SK-N-SH (cell line): Measurements from ENCODE around the gene BRSK1. TPM values are rescaled to one million over a fixed set of nuclear protein-coding genes. Genes with fewer than 3 reads are reported as not detected.

Experiments
- CHD2 ChIP-seq: fragments of 150-350 bp; IDR thresholded peaks from 2 replicates; pipeline ENCODE4 v1.6.1; 2018; ENCODE audit warnings: low read length; ENCODE audit not compliant: partially characterized antibody
- EP300 ChIP-seq, 2 experiments: IDR thresholded peaks; 2 replicates each; pipeline versions ENCODE4 v1.4.0 to v1.6.1; 2012; ENCODE audit warnings: borderline replicate concordance in 1 of 2, low read depth in 1 of 2, low read length in 1 of 2
- EZH2phosphoT487 ChIP-seq: fragments of 200-600 bp; sonication (generic); IDR thresholded peaks from 2 replicates; pipeline ENCODE4 v1.6.1; 2017; ENCODE audit warnings: low read depth, mixed run types, mild to moderate bottlenecking, antibody characterized with exemption, moderate library complexity, borderline replicate concordance
- FOXJ3 ChIP-seq: sonication (generic); formaldehyde crosslinking; IDR thresholded peaks from 2 replicates; pipeline ENCODE4 v1.5.1; 2020; ENCODE audit warnings: mild to moderate bottlenecking, missing genetic modification reagents
- FOXM1 ChIP-seq: IDR thresholded peaks from 2 replicates; pipeline ENCODE4 v1.4.0; 2012; ENCODE audit warnings: low read depth, mild to moderate bottlenecking
- GABPA ChIP-seq: IDR thresholded peaks from 2 replicates; pipeline ENCODE4 v1.4.0; 2012; ENCODE audit warnings: low read depth, mild to moderate bottlenecking
- GATA2 ChIP-seq: sonication (generic); formaldehyde crosslinking; IDR thresholded peaks from 2 replicates; pipeline ENCODE4 v1.5.0; 2020; ENCODE audit warnings: mild to moderate bottlenecking, missing genetic modification reagents
- IRF3 ChIP-seq: fragments of 150-350 bp; IDR thresholded peaks from 2 replicates; pipeline ENCODE4 v1.6.1; 2016; ENCODE audit warnings: mild to moderate bottlenecking, low read depth, low read length
- JUND ChIP-seq: IDR thresholded peaks from 2 replicates; pipeline ENCODE4 v1.4.0; 2012
- MEF2A ChIP-seq: IDR thresholded peaks from 2 replicates; pipeline ENCODE4 v1.4.0; 2012; ENCODE audit warnings: low read depth, borderline replicate concordance
- NFIC ChIP-seq: IDR thresholded peaks from 2 replicates; pipeline ENCODE4 v1.4.0; 2012; ENCODE audit warnings: borderline replicate concordance
- NRF1 ChIP-seq: IDR thresholded peaks from 2 replicates; pipeline ENCODE4 v1.6.1; 2012; ENCODE audit warnings: low read depth, mild to moderate bottlenecking, low read length
- PBX3 ChIP-seq: IDR thresholded peaks from 2 replicates; pipeline ENCODE4; 2012
- RAD21 ChIP-seq: IDR thresholded peaks from 2 replicates; pipeline ENCODE4 v1.6.1; 2012; ENCODE audit warnings: mild to moderate bottlenecking, low read length
- RCOR1 ChIP-seq: fragments of 150-350 bp; IDR thresholded peaks from 2 replicates; pipeline ENCODE4 v1.6.1; 2017; ENCODE audit warnings: antibody characterized with exemption, low read length
- REST ChIP-seq: IDR thresholded peaks from 2 replicates; pipeline ENCODE4 v1.6.1; 2012; ENCODE audit warnings: mild to moderate bottlenecking, low read depth, low read length, moderate library complexity
- RXRA ChIP-seq: IDR thresholded peaks from 2 replicates; pipeline ENCODE4 v1.4.0; 2012; ENCODE audit warnings: low read depth, mild to moderate bottlenecking, borderline replicate concordance
- SIN3A ChIP-seq: IDR thresholded peaks from 2 replicates; pipeline ENCODE4 v1.6.1; 2012; ENCODE audit warnings: low read depth, mild to moderate bottlenecking, low read length, moderate library complexity, borderline replicate concordance
- SMC3 ChIP-seq: IDR thresholded peaks from 2 replicates; pipeline ENCODE4 v1.6.1; 2012; ENCODE audit warnings: low read depth, low read length, improper control_type of control experiment
- TCF12 ChIP-seq: IDR thresholded peaks from 2 replicates; pipeline ENCODE4 v1.4.0; 2012
- TEAD4 ChIP-seq: IDR thresholded peaks from 2 replicates; pipeline ENCODE4 v1.4.0; 2012; ENCODE audit warnings: mild to moderate bottlenecking, borderline replicate concordance; ENCODE audit not compliant: insufficient read depth
- USF1 ChIP-seq: IDR thresholded peaks from 2 replicates; pipeline ENCODE4 v1.4.0; 2012; ENCODE audit warnings: low read depth, borderline replicate concordance
- ZBTB33 ChIP-seq: IDR thresholded peaks from 2 replicates; pipeline ENCODE4 v1.4.0; 2012; ENCODE audit warnings: low read depth, borderline replicate concordance
- polyA plus RNA-seq, 3 experiments: library from polyadenylated mRNA; depleted of rRNA; stranded (reverse); fragments of >200 nt; gene quantifications; 2 replicates each; pipeline ENCODE4 v1.2.3, GENCODE V29; 2012

Gene BRSK1
- polyA plus RNA-seq, 1 of the 3 experiments (the other 2 are of a cell fraction), result 49.7 TPM

- no peak for TF ChIP-seq PBX3
- TF ChIP-seq RCOR1, result no peak
- TF ChIP-seq CHD2, result peak; percentile 30
- no peak for TF ChIP-seq NRF1
- no peak for TF ChIP-seq ZBTB33
- no peak for TF ChIP-seq REST
- no peak for TF ChIP-seq TEAD4
- TF ChIP-seq NFIC, result no peak
- no peak for TF ChIP-seq MEF2A
- no peak for TF ChIP-seq GABPA
- peak in 1 of 2 experiments; percentile 59; a peak in 1 of 4 replicates for TF ChIP-seq EP300 (IDR thresholded peaks at IDR 0.05; ENCODE audit: borderline replicate concordance in 1 of 2, low read depth in 1 of 2, low read length in 1 of 2)
- TF ChIP-seq USF1, result no peak
- TF ChIP-seq IRF3, result no peak
- no peak for TF ChIP-seq EZH2phosphoT487
- no peak for TF ChIP-seq SIN3A
- no peak for TF ChIP-seq FOXM1
- TF ChIP-seq FOXJ3 (CRISPR knock-in tag), result no peak
- no peak for TF ChIP-seq TCF12
- TF ChIP-seq JUND, result no peak
- no peak for TF ChIP-seq GATA2 (CRISPR knock-in tag)
- TF ChIP-seq RAD21, result peak; percentile 50
- peak; percentile 20; the same call in 1 of the 2 replicates for TF ChIP-seq SMC3
- TF ChIP-seq RXRA, result no peak
Observed at GRCh38 chr19:55344444-55344843, 60.6 kb downstream of the BRSK1 start (continued).
